HG02938 (cell line): ENCODE data around the gene TMEM11.

Experiments
- ATAC-seq: cut with Tn5 transposase; IDR thresholded peaks from one replicate; pipeline ENCODE4 v1.9.1; 2021; ENCODE audit warnings: mild to moderate bottlenecking, moderate library complexity; ENCODE audit not compliant: unreplicated experiment

The TMEM11 gene

DNA sequence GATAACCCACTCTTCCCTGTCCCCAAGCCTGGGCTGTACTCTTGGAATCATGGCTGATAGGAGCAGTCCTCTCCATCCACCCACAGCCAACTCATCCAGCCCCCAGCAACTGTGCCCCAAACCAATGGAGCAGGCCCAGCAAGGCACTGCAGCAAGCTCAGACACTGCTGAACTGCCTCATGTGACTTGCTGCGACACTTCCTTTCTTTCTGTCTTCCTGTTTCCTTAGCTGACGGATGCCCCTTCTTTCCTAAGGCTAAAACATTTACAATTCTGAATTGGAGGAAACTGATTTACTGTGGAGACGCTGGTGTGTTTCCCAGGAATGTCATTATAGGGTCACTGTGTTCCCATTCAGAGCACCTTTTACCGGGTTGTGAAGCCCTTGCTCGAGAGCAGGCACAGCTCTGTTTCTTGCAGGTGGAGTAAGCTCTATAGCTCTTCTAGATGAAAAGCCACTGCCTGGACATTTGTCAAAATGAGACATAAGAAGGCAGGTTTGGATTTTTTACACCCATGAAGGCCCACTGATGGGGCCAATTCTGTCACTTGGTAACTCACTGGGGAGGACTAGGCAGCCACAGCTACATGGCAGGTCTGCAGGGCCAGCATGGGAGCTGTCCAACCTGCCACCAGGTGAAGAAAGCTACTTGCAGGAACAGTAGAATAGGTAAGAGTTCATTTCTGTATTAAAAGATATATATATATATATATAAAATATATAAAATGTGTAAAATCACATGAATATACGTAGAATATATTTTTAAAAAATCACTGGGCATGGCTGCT, 27.4 kb downstream of the TMEM11 start:
- no peak for ATAC-seq

- no peak for ATAC-seq
Observed at GRCh38 chr17:21185061-21185460, 28.9 kb downstream of the TMEM11 start.

DNA sequence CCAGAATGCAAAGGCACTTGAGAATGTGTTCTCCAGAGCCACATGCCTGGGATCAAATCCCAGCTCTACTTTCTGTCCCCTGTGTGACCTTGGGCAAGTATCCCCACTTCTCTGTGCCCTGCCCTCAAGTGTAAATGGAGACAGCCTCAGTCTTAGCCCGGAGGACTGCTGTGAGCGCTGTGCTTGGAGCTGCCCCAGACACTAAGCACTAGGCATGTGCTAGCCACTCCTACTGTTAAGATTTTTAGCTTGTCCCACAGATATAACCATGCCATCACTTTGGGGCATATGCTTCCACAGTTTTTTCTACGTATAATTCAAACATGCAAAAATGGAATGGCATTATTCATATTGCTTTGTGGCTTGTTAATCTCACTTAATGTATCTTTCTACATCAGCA, 29.4 kb downstream of the TMEM11 start:
- no peak for ATAC-seq

DNA sequence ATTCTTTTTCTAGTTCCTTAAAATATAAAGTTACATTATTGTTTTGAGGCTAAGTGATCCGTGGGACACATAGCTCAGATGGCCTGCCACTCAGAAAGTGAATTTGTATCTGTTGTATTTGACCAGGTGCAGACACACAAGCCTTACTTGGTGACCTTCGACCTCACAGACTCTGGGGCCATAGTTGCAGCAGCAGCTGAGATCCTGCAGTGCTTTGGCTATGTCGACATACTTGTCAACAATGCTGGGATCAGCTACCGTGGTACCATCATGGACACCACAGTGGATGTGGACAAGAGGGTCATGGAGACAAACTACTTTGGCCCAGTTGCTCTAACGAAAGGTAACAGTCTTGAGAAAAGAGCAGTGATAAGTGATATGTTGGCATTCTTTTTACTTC, 30.5 kb downstream of the TMEM11 start:
- ATAC-seq = no peak

DNA sequence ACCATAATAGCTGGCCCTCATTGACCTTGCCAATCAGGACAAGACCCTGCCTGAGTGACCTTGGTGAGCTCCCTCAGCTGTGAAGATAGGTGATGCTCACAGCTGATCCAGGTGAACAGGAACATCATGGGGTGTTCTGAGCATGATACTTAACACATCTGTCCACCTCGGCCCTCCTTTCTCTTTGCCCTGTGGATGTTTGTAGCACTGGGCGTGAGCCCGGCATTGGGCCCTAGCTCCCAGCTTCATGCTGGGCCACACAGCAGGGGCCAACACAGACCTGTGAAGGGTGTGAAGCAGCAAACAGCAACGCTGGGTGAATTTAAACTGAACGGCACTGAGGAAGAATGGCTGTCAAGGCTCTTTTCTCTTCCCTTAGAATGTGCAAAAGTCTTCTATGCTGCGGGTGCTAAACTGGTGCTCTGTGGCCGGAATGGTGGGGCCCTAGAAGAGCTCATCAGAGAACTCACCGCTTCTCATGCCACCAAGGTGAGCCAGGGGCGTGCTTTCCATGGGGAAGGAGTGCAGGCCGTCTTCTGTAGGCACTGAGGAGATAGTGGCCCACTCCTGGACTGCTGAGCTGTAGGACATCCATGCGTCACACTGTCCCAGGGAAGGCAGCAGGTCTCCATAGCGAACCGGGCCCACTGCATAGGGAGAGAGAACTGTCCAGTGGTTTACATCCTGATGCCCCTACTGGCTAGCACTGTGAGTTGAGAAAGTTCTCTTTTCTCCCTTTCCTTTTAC, 35.9 kb downstream of the TMEM11 start:
- ATAC-seq = no peak

DNA sequence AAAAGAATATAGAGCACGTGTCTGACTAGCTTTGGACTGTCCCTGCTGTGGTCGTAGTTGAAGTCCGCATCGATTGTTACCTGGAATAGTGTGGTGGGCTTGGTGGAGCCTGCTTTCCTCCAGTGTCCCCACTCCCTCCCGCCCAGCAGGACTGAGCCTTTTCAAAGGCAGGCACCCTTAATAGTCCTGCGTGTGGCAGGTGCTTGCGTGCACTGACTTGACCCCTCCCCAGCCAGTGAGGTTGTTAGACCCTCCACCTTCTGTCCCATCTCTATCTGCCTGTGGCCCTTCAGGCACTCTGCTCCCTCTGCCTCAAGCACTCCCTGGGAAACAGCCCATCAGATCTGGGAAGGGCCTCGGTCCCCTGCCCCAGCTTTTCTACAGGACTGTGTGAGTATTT, 36.6 kb downstream of the TMEM11 start:
- no peak for ATAC-seq

DNA sequence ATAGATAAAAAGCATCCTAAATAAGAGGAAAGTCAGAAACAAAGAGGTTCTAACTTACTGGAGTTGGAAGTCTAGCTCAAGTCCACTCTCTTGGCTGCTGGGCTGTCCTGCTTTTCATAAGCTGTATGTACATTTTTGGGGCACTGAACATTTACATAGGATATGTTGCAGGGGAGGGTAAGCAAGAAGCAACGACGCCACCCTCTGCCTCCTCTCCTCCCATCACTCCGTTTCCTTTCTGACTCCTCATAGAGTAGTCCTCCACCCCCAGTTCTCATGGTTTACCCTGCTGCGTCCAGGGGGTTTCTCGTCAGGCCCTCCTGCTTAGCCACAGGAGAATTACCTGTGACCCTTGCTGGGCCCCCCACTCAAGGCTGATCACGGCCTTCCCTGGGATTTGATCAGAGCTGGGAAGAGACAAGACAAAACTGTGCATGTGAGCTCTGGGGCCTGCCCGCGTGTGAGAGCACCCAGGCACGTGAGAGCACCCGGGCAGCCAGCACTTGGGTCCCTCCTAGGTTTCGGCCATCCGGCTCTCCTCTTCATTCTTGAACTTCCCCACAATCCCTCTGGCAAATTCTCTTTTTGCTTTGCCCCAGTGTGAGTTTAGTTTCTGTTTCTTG, 37.1 kb downstream of the TMEM11 start:
- no peak for ATAC-seq

DNA sequence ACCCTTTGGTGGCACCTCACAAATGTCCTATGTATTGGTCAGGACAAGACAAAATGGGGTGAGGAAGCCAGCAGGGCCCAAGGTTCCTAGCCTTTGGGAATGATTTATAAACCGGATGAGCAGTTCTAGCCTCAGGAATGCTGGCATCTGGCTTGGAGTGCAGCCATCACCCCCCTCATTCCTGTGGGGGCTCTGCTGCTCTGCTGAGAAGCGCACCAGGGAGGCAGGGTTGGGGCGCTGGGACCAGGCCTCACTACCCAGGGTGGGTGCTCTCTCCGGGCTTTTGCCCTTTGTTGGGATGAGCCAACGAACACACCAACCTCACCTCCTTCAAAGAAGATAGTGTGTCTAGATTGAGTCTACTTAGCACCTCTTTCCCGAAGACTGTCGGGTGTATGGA, 39.2 kb downstream of the TMEM11 start:
- ATAC-seq = no peak

GRCh38 chr17:21174186-21174585, 39.8 kb downstream of the TMEM11 start:
- ATAC-seq = no peak

DNA sequence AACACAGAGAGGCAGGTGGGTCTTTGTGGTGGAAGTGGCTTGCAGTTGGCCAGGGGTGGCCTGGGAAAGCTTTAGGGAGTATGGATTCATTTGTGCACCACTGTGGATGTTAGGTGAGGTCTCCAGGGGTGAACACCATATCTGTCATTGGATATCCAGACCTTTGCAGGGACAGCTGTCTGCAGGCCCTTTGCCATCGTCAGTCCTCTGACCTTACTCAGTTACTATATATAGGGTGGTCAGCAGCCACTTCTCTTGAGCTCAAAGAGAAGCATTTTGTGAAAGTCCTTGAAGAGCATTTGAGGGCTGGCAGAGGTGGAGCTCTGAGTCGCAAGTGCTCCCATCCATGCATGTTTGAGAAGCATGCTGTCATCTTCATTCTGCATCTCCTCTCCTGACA, 40.4 kb downstream of the TMEM11 start:
- ATAC-seq = no peak

DNA sequence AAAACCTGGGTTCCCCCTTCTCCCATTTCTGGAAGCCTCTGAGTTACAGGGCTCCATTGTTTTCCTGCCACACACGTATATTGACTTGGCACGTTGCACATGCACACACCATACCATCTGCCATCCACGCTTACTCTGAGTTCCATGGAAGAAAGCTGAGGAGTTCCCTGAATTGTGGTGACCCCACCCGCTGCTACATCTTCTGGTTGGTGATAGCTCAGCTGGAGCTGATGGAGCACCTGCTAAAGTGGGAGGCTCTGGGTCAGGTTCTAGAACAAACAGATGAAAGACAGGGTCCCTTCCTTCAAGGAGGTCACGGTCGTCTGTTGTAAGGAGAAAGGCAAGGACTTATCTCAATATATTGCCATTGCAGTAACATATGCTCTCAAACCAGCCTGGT, 41.1 kb downstream of the TMEM11 start:
- ATAC-seq = no peak

DNA sequence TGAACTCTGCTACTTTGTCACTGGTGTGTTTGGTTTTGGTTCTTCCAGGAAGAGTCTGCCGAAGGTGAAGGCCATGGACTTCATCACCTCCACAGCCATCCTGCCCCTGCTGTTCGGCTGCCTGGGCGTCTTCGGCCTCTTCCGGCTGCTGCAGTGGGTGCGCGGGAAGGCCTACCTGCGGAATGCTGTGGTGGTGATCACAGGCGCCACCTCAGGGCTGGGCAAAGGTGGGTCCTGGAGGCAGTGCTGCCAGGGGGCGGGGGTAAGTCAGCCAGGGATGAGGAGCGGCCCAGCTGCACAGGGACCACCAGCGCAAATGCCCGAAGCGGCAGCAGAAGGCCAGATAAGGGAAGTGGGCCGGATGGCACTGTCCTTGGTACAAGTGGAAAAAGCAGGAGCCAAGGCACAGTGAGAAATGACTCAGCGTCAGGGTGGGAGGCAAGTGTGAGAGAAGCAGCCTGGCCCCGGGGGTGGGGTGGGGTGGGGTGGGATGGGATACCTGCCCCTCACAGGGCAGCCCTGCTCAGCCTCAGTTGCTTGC, 41.9 kb downstream of the TMEM11 start:
- no peak for ATAC-seq

DNA sequence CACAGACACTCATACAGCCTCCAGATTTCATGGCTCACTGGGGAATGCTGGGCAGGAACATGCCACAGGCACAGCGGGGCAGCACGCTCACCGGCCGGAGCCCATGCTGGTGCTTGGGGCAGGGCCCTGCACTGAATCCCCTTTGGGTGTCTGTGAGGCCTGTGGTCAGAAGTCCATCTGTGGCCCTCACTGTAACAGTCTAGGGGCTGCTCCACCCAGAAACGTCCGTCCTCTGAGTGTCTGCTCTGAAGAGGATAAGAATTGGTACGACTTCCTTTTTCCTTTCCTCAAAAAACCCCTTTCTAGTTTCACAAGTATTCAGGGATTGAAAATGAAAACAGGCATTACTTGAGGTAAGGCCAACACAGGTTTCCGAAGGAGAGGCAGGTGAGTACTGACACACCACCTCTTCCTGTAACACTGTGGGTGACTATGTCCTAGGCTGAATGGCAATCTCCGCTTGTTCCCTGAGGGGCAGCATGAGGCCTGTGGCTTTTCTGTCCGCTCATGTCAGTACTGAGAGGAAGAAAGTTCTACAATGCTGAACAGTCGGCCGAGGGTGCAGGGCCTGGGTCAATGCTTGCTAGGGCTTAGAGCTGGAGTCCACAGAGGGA, 42.5 kb downstream of the TMEM11 start:
- ATAC-seq = peak; percentile 81

DNA sequence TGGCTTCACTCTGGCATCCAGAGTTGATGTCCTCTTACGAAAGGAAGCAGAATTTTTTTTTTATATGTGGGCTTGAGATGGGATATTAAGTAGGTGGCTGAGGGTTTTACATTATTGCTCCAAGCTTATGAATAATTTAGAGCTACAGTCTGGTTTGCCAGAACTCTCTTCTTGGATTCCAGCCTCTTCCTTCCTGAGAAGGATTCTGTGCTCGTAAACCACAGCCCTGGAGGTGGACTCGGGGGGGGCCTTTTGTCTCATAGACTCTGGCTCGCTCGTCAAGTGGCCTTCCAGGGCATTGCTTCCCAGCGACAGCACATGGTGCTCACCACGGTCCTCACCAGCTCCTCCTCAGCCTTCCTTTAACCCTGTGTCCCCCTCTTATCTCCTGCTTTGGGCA, 43.2 kb downstream of the TMEM11 start:
- ATAC-seq = no peak

GRCh38 chr17:21169496-21169895, 44.5 kb downstream of the TMEM11 start:
- no peak for ATAC-seq

DNA sequence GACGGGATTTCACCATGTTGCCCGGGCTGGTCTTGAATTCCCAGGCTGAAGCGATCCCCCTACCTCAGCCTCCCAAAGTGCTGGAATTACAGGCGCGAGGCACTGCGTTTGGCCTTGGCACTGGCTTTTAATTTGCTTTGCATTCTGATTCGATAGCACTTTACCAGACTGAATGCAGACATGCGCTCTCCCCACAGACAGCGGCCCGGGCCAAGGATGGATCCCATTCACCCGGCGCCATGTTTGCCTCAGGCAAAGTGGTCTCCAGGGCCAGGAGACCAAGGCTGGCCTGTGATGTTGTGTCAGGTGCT, 45.5 kb downstream of the TMEM11 start:
- ATAC-seq = no peak

GRCh38 chr17:21167303-21167702, 46.7 kb downstream of the TMEM11 start:
- no peak for ATAC-seq

GRCh38 chr17:21166595-21167210, 47.3 kb downstream of the TMEM11 start:
- no peak for ATAC-seq

DNA sequence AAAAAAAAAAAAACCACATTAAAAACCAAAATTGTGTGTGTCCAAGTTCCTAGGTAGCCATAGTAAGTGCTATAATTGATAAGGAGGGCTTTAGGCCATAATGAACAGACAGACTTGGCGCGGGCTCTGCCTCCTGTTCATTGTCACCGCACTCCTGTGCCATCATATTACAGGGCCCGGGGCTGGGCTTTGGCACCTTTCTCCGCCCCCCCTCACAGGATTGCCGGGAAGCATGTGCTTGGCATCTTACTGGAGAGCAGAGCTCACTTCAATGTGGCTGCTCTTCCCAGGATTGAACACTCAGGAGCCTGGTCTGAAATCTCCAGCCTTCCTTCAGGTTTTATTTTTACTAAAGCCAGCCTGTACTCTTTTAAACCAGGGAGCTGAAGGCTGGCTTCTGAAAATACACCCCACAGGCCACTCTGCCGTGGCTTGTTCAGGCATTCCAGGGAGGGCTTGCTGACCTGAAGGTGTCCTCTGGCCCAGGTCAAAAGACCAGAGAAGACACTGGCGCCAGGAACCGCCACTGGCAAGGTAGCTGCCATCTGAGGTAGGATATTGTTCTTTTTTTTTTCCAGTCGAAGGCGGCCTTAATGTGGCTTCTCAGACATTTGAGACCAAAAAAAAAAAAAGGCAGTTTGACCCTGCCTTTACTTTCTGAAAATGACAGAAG, 47.9 kb downstream of the TMEM11 start:
- ATAC-seq = no peak

GRCh38 chr17:21164620-21165019, 49.3 kb downstream of the TMEM11 start:
- no peak for ATAC-seq

- ATAC-seq = no peak
Observed at GRCh38 chr17:21164216-21164615, 49.7 kb downstream of the TMEM11 start.
